ENCODE data around the gene KCNK7.

Gene KCNK7

GRCh38 chr11:65560555-65561418 is 34.8 kb downstream of the KCNK7 start:
- peaks cover 70% of the 10 kb centered on the region for H3K4me1 Mint-ChIP-seq
- peak overlapping the region; percentile 30 for H3K27ac Mint-ChIP-seq

GRCh38 chr11:65559951-65560537 is 35.6 kb downstream of the KCNK7 start:
- H3K27me3 Mint-ChIP-seq (ENCODE audit: low read depth, poor library complexity): peaks cover 12% of the 10 kb centered on the region
- no peak for DNase-seq
- peak overlapping the region; percentile 61 for H3K4me3 Mint-ChIP-seq
- no peaks in the 10 kb centered on the region for H3K9me3 Mint-ChIP-seq
- peak overlapping the region; percentile 26 for H3K27ac Mint-ChIP-seq
- H3K4me1 Mint-ChIP-seq: peaks cover 71% of the 10 kb centered on the region
- TF ChIP-seq CTCF (IDR thresholded peaks at IDR 0.05): no peak
- H3K36me3 Mint-ChIP-seq (ENCODE audit: low read depth): no peaks in the 10 kb centered on the region

More at GRCh38 chr11:65560555-65561418, 34.8 kb downstream of the KCNK7 start:
- Mint-ChIP-seq H3K9me3 (no peaks in the 10 kb centered on the region), H3K4me3 (peak overlapping the region; percentile 61), H3K36me3 (ENCODE audit: low read depth) (no peaks in the 10 kb centered on the region), H3K27me3 (ENCODE audit: low read depth, poor library complexity) (peaks cover 7% of the 10 kb centered on the region)
- DNase-seq: peak; percentile 64
- TF ChIP-seq CTCF (IDR thresholded peaks at IDR 0.05): no peak

- Mint-ChIP-seq H3K36me3 (ENCODE audit: low read depth) (no peaks in the 10 kb centered on the region), H3K4me1 (peaks cover 76% of the 10 kb centered on the region), H3K27me3 (ENCODE audit: low read depth, poor library complexity) (peaks cover 17% of the 10 kb centered on the region), H3K27ac (no peak overlapping the region), H3K4me3 (peak overlapping the region; percentile 69), H3K9me3 (no peaks in the 10 kb centered on the region)
- no peak for DNase-seq
- TF ChIP-seq CTCF (IDR thresholded peaks at IDR 0.05): no peak
These were observed 36.1 kb downstream of the KCNK7 start for GRCh38 chr11:65559535-65559934.

- peaks cover 20% of the 10 kb centered on the region for H3K27me3 Mint-ChIP-seq (ENCODE audit: low read depth, poor library complexity)
- H3K9me3 Mint-ChIP-seq: no peaks in the 10 kb centered on the region
- no peak for DNase-seq
- peaks cover 81% of the 10 kb centered on the region for H3K4me1 Mint-ChIP-seq
- no peak overlapping the region for H3K27ac Mint-ChIP-seq
- H3K36me3 Mint-ChIP-seq (ENCODE audit: low read depth): no peaks in the 10 kb centered on the region
- TF ChIP-seq CTCF (IDR thresholded peaks at IDR 0.05): no peak
- H3K4me3 Mint-ChIP-seq: peak overlapping the region; percentile 69
These were observed 36.6 kb downstream of the KCNK7 start for GRCh38 chr11:65558930-65559509.

GRCh38 chr11:65558002-65558929 is 37.3 kb downstream of the KCNK7 start, which contains the start of gene LTBP3:
LTBP3 (minus strand) TSS chr11:65558359; CDS start chr11:65557959, 400 bp downstream.
- no peak for TF ChIP-seq CTCF (IDR thresholded peaks at IDR 0.05)
- peaks cover 76% of the 10 kb centered on the region for H3K4me1 Mint-ChIP-seq
- H3K9me3 Mint-ChIP-seq: no peaks in the 10 kb centered on the region
- no peaks in the 10 kb centered on the region for H3K36me3 Mint-ChIP-seq (ENCODE audit: low read depth)
- H3K27ac Mint-ChIP-seq: no peak within 1 kb of the TSS
- H3K4me3 Mint-ChIP-seq: peak within 1 kb of the TSS; percentile 83
- peaks cover 19% of the 10 kb centered on the region for H3K27me3 Mint-ChIP-seq (ENCODE audit: low read depth, poor library complexity)
- DNase-seq: peak; percentile 69

Measured in nephron progenitor cell (in vitro differentiated cells).